GM19463 (cell line): ENCODE data around the gene LRCH4.
"Not testable (repeated sequence)": the region's sequence is repeated elsewhere in the genome, so short reads cannot be mapped to it uniquely, and the experiment has no call there.

Experiments used
- ATAC-seq: cut with Tn5 transposase; IDR thresholded peaks from one replicate; pipeline ENCODE4 v1.9.1; 2021; ENCODE audit warnings: mild to moderate bottlenecking, moderate library complexity; ENCODE audit not compliant: unreplicated experiment

LRCH4 gene

DNA sequence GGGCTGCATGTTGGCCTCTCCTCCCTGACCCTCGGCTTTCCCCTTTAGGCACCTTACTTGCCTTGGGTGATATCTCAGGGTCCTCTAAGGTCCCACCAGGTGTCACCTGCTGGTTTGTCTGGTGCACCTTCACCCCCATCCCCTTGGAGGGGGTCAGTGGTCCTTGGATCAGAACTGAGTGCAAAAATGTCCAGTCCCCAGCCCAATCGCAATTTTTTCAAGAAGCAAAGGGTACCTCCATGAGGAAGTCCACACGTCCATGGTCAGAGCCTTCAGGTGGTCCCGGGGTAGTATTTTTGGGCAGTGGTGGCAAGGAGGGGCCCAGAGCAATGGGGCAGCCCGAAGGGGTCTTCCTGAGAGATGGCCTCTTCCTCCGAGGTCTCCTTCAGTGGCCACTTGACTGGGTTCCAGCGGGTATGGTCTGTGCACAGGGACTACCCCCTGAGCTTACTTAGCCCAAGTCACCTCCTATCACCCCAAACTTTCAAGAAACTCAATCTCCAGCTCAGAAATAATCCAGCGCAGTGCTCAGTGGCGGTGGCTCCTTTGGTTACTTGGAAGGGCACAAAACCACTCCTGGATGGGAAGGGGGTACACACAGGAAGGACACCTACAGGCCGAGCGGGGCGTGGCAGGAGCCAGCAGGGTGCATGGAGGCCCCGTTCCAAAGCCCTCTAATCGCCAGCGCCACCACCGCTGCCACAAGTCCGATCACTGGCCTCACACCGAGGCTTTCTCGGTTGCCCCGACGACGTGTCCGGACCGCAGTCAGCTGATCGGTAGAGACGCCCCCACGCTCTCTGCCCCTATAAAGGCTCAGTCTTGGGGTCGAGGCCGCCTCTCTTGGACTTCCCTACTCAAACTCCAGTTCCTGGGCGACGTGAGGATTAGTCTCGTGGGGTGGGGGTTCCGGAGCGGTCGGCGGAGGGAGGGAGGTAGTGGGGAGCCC is 16.8 kb downstream of the LRCH4 start:
- ATAC-seq, result no peak

DNA sequence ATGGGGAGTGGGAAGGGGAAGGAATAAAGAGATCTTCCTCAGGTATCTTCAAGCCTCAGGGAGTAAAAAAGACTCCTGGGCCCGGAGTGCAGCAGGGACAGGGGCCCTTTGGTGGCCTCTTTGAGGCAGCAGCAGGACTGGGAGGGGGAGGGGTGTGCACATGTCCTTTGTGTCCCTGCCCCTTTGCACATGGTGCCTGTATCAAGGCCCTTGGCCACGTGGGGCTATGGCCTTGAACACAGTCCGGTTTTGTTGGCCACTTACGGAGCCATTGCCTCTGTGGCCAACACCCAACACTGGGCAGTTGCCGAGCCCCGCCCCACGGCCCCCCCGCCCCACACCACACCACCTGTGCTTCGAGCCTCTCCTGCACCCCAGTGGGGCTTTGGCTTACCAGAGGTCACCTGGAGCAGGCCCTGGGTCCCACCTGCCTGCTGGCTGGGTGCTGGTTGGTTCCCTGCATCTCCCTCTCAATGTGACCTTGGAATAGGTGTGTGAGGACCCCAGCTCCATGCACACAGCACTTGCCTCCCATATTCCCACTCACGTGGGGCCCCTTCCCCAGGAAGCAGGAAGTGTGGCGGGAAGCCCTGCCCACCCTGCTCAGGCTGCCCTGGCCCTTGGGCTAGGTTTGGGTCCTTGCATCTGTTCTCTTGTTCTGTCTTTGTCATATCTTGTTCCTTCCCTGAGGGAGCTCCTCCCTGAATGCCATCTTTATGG is 17.6 kb downstream of the LRCH4 start:
- ATAC-seq, result no peak

DNA sequence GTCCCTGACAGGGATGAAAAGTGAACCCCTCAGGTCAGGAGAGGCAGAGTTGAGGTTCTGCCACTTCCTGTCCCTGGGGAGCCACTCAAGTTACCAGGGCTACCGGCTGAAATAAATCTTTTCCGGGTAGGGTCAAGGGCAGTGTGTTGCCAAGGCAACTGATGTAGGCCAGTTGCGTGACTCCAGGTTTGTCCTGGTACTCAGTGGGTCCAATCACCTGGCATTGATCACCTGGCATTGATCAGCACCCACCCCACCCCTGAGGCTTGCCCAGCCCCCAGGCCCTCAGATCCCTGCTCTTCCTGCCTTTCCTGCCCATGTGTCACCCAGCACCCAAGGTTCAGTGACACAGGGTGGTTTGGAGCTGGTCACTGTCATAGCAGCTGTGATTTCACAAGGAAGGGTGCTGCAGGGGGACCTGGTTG is 18.2 kb downstream of the LRCH4 start:
- ATAC-seq, result no peak

DNA sequence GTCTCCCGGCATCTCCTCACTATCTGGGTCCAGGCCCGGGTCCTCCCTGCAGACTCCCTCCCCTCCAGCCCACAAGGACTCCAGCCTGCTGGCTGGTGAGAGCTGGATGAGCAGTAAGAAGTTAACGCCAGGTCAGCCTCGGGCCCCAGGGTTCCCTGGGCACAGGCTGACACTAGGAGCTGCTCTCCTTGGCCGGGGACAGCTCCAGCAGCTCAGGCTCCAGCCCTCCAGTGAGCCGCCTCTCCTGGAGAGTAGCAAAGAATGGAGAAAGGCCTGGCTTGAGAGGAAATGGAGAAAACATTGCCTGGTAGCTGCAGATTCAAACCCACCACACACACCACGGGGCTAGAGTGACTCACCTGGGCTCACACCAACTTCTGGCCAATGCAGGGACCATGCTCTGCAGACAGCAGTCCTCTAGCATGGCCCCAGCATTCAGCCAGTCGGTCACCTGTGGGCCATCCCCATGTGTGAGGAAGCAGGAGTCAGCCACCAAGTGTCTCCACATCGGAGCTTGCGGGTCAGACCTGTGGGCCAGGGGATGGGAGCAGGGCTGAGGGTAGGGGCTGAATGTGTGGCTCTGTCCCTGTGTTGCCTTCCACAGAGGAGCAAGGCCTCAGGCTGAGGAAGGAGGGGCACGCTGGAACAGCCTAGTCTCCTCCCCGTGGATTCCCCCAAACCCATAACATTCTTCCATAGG is 18.7 kb downstream of the LRCH4 start:
- no peak for ATAC-seq

DNA sequence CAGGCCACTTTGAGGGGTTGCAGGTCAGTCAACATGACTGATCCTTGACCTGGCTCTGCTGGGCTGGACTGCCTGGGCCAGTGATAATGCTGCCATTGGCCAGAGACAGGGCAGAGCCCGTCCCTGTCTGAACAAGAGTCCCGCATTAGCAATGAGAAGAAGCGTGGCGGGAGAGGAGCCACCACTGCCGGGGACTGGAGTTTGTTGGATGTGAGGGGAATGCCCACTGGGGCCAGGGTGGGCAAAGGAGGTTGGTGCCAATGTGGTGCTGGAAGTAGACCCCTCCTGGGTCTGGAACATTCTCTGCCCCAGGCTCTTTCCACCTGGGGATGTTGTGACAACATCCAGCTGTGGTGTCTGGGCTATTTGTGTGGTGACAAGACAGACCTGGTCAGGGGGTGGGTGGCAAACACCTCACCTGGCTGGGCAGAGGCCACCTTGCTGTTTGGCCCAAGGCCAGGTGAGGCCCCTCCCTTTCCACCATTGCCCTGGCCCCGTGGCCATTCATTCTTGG is 19.9 kb downstream of the LRCH4 start:
- ATAC-seq, result no peak

DNA sequence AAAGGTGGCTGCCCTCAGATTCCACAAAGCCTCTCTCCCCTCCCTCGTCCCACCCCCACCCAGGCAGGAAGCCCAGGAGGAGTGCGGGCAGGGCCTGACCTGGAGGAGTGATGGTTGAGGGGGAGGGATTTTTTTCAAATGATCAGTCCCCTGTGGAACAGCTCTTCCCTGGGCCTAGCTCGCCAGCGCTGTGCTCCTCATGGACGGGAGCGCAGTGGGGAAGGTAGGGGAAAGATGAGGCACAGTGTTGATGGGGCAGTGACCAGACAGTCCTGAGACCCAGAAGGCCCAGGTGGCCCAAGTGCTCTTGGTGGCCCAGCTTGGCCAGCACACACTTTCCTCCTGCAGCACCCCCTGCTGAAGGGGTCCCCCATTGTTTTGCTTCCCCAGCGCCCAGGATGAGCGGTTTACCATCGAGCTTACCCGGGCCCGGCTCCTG is 20.8 kb downstream of the LRCH4 start:
- ATAC-seq, result no peak

DNA sequence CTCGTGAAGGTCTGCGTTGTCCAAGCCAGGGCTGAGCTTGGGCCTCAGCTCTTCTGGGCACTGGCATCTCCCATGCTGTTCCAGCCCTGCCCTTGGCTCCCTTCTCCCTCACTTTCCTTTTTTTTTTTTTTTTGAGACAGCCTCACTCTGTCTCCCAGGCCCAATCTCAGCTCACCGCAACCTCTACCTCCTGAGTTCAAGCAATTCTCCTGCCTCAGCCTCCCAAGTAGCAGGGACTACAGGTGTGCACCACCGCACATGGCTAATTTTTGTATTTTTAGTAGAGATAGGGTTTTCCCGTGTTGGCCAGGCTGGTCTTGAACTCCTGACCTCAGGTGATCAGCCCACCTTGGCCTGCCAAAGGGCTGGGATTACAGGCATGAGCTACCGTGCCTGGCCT is 21.5 kb downstream of the LRCH4 start:
- not testable (repeated sequence) for ATAC-seq

DNA sequence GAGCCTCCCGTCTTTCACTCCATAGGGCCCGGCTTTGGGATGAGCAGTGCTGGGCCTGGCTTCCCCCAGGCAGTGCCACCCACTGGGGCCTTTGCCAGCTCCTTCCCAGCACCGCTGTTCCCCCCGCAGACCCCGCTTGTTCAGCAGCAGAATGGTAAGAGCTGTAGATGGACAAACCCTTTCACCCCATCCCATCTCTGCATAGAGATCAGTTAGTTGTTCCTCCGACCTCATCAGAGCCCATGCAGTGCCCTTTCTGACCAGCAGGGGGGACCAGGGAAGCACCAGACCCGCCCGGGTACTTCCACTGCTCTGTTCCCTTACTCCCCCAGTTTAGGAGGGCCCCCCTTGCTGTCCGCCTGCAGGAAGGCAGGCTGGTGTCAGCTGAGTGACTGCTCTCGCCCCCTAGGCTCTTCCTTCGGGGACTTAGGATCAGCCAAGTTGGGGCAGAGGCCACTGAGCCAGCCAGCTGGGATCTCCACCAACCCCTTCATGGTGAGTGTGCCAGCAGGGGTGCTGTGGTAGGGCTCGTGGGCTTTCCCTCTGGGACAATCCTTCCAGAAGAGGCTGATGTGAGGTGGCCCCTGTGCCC is 22.0 kb downstream of the LRCH4 start:
- no peak for ATAC-seq

DNA sequence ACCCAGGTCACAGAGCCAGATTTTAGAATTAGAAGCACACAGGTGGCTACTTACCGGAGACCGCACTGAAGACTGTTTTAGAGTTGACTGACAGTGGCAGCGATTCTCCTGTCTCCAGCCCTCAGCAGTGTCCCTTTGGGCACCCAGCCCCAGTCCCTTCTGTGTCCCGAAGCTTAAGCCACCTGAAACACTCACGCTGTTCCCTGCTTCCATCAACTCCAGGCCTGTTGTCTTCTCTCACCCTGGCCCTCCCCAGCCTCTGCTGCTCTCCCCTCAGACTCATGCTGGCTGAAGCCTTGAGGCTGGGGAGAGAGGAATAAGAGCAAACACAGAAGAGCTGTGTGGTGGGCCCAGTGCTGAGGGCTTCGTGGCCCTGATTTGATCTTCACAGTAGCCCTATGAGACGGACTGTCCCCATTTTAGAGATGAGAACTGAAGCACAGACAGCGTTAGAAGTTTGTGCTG is 22.8 kb downstream of the LRCH4 start:
- ATAC-seq, result no peak

DNA sequence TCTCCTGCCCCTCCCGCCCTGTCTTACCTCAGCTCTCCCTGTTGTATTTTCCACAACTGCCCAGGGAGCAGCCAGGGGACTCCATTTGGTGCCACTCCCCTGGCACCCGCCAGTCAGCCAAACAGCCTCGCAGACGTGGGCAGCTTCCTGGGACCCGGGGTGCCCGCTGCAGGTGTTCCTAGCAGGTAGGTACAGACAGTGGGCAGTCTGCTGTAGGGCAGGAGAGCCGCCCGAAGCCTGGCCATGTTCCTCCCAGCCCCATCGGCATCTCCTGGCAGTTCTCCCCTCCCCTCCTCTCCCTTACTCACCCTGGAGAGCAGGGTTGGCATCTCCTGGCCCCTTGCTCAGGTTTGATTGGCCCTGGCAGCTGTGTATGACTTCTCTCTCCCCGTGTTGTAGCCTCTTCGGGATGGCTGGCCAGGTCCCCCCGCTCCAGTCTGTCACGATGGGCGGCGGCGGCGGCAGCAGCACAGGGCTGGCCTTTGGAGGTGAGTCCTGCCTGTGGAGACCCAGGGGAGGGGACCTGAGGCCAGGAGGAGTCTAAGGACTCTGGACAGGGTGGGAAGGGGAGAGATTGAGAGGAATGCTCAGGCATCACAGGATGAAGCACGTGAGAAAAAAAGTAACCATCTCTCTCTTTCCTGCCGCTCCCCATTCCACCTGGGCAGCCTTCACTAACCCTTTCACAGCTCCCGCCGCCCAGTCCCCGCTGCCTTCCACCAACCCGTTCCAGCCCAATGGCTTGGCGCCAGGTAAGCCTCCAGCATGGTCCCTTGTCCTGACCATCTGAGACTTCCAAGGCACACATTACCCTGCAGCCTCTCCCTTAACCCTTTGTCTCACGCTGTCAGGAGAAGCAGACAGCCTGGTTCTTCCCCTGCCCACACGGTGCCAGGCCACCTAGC is 23.5 kb downstream of the LRCH4 start:
- ATAC-seq, result no peak

DNA sequence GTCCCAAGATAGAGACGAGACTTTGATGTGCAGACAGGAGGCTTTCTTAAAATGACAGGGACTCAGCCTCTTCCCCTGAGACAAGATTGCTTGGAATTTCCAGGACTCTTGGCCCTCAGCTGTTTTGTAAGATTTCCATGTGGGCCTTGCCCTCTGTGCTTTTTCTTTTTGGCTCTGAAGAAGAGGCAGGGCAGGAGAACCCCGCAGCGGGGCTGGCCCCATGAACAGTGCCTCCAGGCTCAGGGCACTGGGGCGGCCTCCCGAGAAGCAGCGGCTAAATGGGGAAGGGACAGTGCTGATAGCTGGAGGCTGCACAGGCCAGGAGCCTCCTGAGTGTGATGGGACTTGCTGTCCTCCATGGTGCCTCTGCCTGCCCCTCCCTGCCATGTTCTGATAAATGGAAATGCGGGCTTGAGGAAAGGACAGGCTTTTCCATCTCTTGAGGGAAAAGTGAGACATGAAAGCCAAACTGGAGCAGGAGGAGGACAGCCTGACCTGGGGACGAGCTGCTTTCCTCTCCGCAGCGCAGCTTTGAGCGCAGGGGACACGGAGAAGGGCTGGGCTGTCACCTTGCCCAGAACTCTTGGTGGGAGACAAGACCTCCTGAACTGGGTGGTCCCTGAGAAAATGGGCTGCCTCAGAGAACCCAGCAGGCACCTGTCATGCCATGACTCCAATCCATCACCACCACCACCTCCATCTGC is 24.3 kb downstream of the LRCH4 start:
- ATAC-seq, result no peak

DNA sequence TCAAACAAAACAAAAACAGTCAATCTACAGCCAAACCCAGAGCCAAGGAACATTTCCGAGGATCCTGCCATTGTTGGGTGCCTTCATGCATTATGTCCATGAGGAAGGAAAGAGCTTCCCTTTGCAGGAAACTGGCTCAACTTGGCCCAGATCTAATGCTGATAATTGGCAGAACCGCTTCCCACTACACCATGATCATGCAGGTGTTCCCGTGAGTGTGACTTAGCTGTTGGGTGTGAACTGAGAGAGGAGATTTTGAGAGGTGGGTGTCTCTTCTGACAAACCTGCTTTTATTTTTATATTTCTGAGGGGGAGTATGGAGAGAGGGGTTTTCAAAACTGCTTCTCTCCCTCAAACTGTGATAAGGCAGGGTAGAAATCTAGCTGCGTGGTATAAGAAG is 26.8 kb downstream of the LRCH4 start:
- no peak for ATAC-seq

DNA sequence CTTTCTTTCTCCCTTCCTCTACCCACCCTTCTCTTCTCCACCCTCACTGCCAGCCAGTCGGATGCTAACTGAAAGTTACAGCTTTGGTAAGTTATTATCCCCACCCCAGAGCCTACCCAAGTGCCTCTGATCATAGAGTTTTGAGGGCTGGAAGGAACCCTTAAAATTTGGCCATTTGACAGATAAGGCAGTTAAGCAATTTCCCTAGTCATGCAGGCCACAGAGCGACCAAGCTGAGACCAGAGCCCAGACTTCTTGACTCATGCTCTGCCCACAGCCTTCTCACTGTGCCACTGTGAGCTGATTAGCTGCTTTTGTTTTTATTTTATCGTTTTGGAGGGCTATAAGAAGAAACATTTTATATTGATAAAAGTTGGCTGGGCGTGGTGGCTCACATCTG is 29.4 kb downstream of the LRCH4 start:
- ATAC-seq, result no peak

DNA sequence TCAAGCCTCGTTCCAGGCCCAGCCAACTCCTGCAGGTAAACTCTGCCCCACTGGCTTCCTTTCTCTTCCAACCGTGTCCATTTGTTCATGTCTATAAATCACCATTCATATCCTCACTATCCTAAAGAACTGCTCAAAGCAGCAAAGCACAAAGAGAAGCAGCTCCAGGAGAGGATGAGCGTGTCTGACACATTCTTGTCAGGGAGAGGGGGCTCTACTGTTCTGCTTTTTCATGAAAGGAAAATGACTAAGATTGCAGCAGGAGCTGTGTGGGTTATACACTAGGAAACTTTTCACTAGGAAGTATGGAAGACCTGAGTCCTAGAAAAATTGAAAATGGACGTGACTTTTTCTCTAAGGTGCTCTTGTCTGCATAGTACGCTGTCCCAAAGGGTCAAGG is 30.2 kb downstream of the LRCH4 start:
- no peak for ATAC-seq

DNA sequence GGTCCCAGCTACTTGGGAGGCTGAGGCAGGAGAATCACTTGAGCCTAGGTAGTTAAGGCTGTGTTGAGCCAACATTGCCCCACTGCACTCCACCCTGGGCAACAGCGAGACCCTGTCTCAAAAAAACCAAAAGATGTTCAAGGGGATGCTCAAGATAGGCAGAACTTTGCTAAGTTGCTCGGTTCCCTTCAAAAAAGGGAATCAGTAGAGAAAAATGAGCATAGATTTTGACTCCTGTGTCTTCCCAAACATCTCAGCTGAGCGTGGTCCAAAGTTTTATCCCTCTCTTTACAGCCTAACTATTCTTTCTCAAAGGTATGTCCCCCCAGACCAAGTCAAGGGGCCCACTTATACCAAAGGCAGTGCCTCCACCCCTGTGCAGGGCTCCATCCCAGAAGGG is 32.9 kb downstream of the LRCH4 start:
- no peak for ATAC-seq

DNA sequence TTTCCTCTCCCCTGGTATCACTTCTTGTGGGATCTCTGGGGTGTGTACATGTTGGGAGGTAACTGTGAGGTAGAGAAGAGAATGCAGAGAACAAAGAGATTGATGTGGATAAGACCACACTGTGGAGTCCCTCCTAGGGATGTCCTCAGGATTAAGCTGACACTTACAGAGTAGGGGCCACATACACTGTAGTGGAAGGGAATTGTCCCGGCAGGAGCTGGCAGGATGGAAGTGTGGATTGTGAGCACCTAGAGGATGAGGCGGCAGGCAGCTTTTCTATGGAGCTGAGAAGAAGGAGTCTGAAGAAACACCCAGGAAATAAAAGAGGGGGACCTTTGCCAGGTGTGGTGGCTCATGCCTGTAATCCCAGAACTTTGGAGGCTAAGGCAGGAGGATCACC is 33.4 kb downstream of the LRCH4 start:
- ATAC-seq, result no peak

DNA sequence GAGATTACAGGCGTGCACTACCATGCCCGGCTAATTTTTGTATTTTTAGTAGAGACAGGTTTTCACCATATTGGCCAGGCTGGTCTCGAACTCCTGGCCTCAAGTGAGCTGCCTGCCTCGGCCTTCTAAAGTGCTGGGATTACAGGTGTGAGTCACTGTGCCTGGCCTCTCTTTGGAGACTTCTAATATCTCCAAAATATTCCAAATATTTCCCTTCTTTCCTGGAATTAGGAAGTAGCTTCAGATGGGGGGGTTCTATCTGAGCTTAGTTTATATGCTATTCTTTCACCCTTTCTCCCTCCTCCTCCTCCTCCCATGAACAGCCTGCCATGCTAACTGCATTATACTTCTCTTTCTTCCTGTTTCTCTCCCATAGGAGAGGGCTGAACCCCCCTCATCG is 37.5 kb downstream of the LRCH4 start:
- not testable (repeated sequence) for ATAC-seq

DNA sequence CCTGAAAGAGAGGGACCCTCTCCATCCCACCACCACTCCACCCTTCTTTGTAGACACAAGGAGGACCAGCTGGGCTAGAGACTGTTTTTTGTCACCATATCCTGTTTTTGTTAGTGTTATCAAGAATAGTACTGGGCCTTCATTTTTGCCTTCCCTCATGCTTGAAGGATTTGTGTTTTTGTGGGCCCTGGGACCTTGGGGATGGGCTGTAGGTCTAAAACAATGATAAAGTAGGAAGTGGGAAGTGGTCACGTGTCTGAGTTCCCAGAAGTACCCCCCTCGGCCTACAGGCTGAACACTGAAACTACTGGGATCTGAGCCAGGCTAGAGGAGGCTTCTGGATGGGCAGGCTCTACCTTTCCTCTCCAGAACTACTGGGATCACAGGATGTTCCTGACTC is 38.1 kb downstream of the LRCH4 start:
- no peak for ATAC-seq
